GM23248 (cell line): ENCODE measurements around the gene FNDC1. TPM values are rescaled to one million over a fixed set of nuclear protein-coding genes. Genes with fewer than 3 reads are reported as not detected.
A peak's percentile ranks its signal among the peaks of the same experiment; 100 is the strongest.

ENCODE experiments used
- DNase-seq: peaks from one replicate; pipeline ENCODE4 v3.0.0-alpha.2; 2015
- H2AFZ ChIP-seq: fragments of 200-600 bp; sonication (generic); 2 replicates; pipeline ENCODE4 v1.6.1; 2016; ENCODE audit warnings: antibody characterized with exemption
- H3F3A ChIP-seq: fragments of 200-600 bp; sonication (generic); 2 replicates; pipeline ENCODE4 v1.6.1; 2016; ENCODE audit warnings: mild to moderate bottlenecking, antibody characterized with exemption, mixed run types; ENCODE audit not compliant: insufficient read depth
- H3K27ac ChIP-seq: fragments of 200-600 bp; sonication (generic); 2 replicates; pipeline ENCODE4 v1.5.1; 2016; ENCODE audit warnings: mild to moderate bottlenecking
- H3K27me3 ChIP-seq: fragments of 200-600 bp; sonication (generic); replicated peaks from 2 replicates; pipeline ENCODE4 v1.6.1; 2016; ENCODE audit warnings: mild to moderate bottlenecking; ENCODE audit not compliant: insufficient read depth
- H3K36me3 ChIP-seq: fragments of 200-600 bp; sonication (generic); 2 replicates; pipeline ENCODE4 v1.6.1; 2016; ENCODE audit warnings: low read depth, mild to moderate bottlenecking
- H3K4me1 ChIP-seq: fragments of 200-600 bp; sonication (generic); 2 replicates; pipeline ENCODE4 v1.6.1; 2016; ENCODE audit warnings: mild to moderate bottlenecking; ENCODE audit not compliant: insufficient read depth
- H3K4me2 ChIP-seq: fragments of 200-600 bp; sonication (generic); one replicate; pipeline ENCODE4 v1.6.1; 2016; ENCODE audit warnings: mild to moderate bottlenecking; ENCODE audit not compliant: unreplicated experiment
- H3K4me3 ChIP-seq: fragments of 200-600 bp; sonication (generic); 2 replicates; pipeline ENCODE4 v1.5.1; 2016; ENCODE audit warnings: mild to moderate bottlenecking
- H3K79me2 ChIP-seq: fragments of 200-600 bp; sonication (generic); 2 replicates; pipeline ENCODE4 v1.6.1; 2016; ENCODE audit warnings: mild to moderate bottlenecking; ENCODE audit not compliant: insufficient read depth
- H3K9ac ChIP-seq: fragments of 200-600 bp; sonication (generic); 2 replicates; pipeline ENCODE4 v1.6.1; 2016; ENCODE audit warnings: mild to moderate bottlenecking
- H3K9me2 ChIP-seq: fragments of 200-600 bp; sonication (generic); 2 replicates; pipeline ENCODE4 v1.6.1; 2016; ENCODE audit warnings: mixed run types, mild to moderate bottlenecking, moderate library complexity; ENCODE audit not compliant: insufficient read depth
- H3K9me3 ChIP-seq: fragments of 200-600 bp; sonication (generic); one replicate; pipeline ENCODE4 v1.6.1; 2017; ENCODE audit warnings: low read depth
- H4K20me1 ChIP-seq: fragments of 200-600 bp; sonication (generic); 2 replicates; pipeline ENCODE4 v1.6.0; 2016; ENCODE audit not compliant: insufficient read depth
- EZH2 ChIP-seq: fragments of 200-600 bp; sonication (generic); IDR thresholded peaks from 2 replicates; pipeline ENCODE4 v1.6.1; 2018; ENCODE audit warnings: antibody characterized with exemption, mild to moderate bottlenecking; ENCODE audit not compliant: insufficient read depth, poor library complexity, severe bottlenecking
- EZH2phosphoT487 ChIP-seq: fragments of 200-600 bp; sonication (generic); IDR thresholded peaks from 2 replicates; pipeline ENCODE4 v1.6.1; 2018; ENCODE audit warnings: antibody characterized with exemption, moderate library complexity, mild to moderate bottlenecking, low read depth; ENCODE audit not compliant: insufficient read depth
- WGBS, 2 experiments: methylation state at CpG; one replicate each; pipeline ENCODE4 v1.1.6; 2015 to 2017; ENCODE audit warnings: low lambda C conversion rate in 2 of 2, low coverage in 1 of 2; ENCODE audit errors: missing lambda C conversion rate in 2 of 2; 5-methylcytosine and 5-hydroxymethylcytosine counted together
- in situ Hi-C: fragments of 300-500 bp; cut with MboI; formaldehyde crosslinking; loops from 2 replicates; pipeline ENCODE4 v1.15.0; 2020
- polyA plus RNA-seq: library from polyadenylated mRNA; unstranded; fragments of >200 nt; fragmentation: Nextera tagmentation; extraction: Ambion mirVana; gene quantifications from 2 replicates; pipeline ENCODE4 v1.2.1, GENCODE V29; 2016
- total RNA-seq: library from RNA; depleted of rRNA; stranded (reverse); fragments of >200 nt; shearing (Covaris generic); gene quantifications from 2 replicates; pipeline ENCODE4 v1.2.3, GENCODE V29; 2014

Gene FNDC1
- total and polyA plus RNA-seq, 2 experiments from 2014 or later = 5.2 to 7.8 TPM

DNA sequence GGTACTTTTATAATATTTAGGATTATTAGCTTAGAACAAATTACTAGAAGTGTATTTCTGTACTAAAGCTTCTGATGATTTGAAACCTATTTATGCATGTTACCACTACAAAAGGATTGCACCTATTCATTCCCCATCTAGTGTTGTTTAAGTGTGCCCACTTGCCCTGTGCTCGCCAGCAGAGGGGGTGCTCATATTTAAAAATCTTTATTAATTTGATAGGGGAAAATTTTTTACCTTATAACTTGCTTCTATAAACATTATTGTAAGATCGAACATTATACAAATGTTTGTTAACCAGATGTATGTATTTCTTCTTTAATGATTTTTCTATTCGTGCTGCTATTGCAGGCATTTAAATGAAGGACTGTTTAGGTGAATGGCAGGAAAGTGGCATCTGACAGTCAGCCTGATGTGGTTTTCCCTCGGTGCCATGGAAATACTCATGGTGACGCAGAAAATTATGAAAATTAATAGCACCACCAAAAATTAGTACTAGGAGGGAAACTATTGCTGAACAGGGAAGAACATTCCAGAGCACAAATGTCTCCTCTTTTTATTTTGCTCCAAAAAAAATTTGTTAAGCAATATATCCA lies 44.1 kb upstream of the FNDC1 start:
- H4K20me1 ChIP-seq = no peaks in the 10 kb centered on the region
- H3K4me1 ChIP-seq = peaks cover 5% of the 10 kb centered on the region; the same call in 1 of the 2 replicates
- no peak overlapping the region for H3K9ac ChIP-seq
- H3F3A ChIP-seq = no peaks in the 10 kb centered on the region
- TF ChIP-seq EZH2 = no peak
- TF ChIP-seq EZH2phosphoT487 = no peak
- H3K36me3 ChIP-seq = no peaks in the 10 kb centered on the region
- no peaks in the 10 kb centered on the region for H3K27me3 ChIP-seq
- in situ Hi-C loops = no loop called here
- H3K4me2 ChIP-seq = no peak overlapping the region
- H2AFZ ChIP-seq = no peak overlapping the region
- no peaks in the 10 kb centered on the region for H3K9me3 ChIP-seq
- WGBS, 2 experiments = 57 to 60% methylated on average over 5 of the region's 5 CpGs
- no peak for DNase-seq
- H3K4me3 ChIP-seq = no peak overlapping the region
- H3K9me2 ChIP-seq = no peaks in the 10 kb centered on the region
- no peak overlapping the region for H3K27ac ChIP-seq
- no peaks in the 10 kb centered on the region for H3K79me2 ChIP-seq

DNA sequence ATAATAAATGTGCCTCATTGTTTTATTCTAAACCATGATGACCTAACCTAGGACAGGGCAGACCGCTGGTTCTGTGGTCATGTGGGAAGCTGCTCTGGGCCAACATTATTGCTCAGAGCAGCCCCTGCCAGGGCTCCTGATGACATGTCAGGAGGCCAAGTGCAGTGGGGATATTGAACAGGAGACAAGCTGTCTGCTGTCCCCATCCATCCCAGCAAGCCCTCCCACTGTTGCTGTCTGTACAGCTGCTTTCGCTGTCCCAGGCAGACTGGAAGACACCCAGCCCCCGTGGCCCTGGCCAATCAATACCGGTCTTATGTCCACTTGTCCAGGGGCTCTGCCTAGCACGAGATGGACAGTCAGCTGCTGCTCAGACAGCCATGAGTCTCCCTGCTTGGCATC lies 43.2 kb upstream of the FNDC1 start:
- peak; percentile 68 for DNase-seq

DNA sequence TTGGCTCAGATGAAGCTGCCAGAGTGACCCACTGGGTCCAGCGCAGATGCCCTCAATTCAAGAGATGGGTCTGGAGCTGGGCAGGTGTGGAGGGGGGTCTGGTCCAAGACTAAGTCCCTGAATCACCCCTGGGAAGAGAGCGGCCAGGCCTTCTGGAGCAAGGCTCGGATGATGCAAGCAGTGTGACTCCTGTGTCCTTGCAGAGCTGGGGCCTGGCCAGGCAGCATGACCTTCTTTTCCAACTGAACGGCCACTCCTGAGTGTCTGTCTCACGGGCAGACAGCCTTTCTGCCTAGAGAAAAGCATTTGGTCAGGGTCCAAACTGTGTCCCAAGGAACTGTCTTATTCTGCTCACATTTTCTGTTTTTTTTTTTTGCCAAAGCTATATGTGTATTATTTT lies 42.6 kb upstream of the FNDC1 start:
- no peaks in the 10 kb centered on the region for H3K9me3 ChIP-seq
- H2AFZ ChIP-seq = no peak overlapping the region
- peak; percentile 24 for DNase-seq
- peaks cover 5% of the 10 kb centered on the region; the same call in 1 of the 2 replicates for H3K4me1 ChIP-seq
- TF ChIP-seq EZH2phosphoT487 = no peak
- TF ChIP-seq EZH2 = no peak
- in situ Hi-C loops = no loop called here
- no peaks in the 10 kb centered on the region for H3K9me2 ChIP-seq
- H3K36me3 ChIP-seq = no peaks in the 10 kb centered on the region
- no peak overlapping the region for H3K4me3 ChIP-seq
- no peak overlapping the region for H3K4me2 ChIP-seq
- H3K27ac ChIP-seq = no peak overlapping the region
- H3K27me3 ChIP-seq = no peaks in the 10 kb centered on the region
- 39 to 42% methylated on average over 5 of the region's 5 CpGs for WGBS, 2 experiments
- no peaks in the 10 kb centered on the region for H3K79me2 ChIP-seq
- H4K20me1 ChIP-seq = no peaks in the 10 kb centered on the region
- H3K9ac ChIP-seq = no peak overlapping the region
- no peaks in the 10 kb centered on the region for H3F3A ChIP-seq

More for the DNA sequence above, 43.2 kb upstream of the FNDC1 start:
- Histone ChIP-seq H3K27ac (no peak overlapping the region), H3K9me2 (no peaks in the 10 kb centered on the region), H4K20me1 (no peaks in the 10 kb centered on the region), H3K9ac (no peak overlapping the region), H3K79me2 (no peaks in the 10 kb centered on the region), H3F3A (no peaks in the 10 kb centered on the region), H3K4me2 (no peak overlapping the region), H3K4me3 (no peak overlapping the region), H3K36me3 (no peaks in the 10 kb centered on the region), H2AFZ (no peak overlapping the region), H3K9me3 (no peaks in the 10 kb centered on the region), H3K4me1 (peaks cover 5% of the 10 kb centered on the region; the same call in 1 of the 2 replicates), H3K27me3 (no peaks in the 10 kb centered on the region)
- 6 to 11% methylated on average over 4 to 5 of the region's 5 CpGs for WGBS, 2 experiments
- TF ChIP-seq EZH2 = no peak
- no peak for TF ChIP-seq EZH2phosphoT487
- in situ Hi-C loops = no loop called here

GRCh38 chr6:159127701-159128100 lies 41.5 kb upstream of the FNDC1 start:
- H3F3A ChIP-seq = no peaks in the 10 kb centered on the region
- no peaks in the 10 kb centered on the region for H3K9me3 ChIP-seq
- in situ Hi-C loops = no loop called here
- no peak overlapping the region for H3K27ac ChIP-seq
- no peak overlapping the region for H2AFZ ChIP-seq
- no peaks in the 10 kb centered on the region for H3K36me3 ChIP-seq
- H3K9ac ChIP-seq = no peak overlapping the region
- peaks cover 5% of the 10 kb centered on the region; the same call in 1 of the 2 replicates for H3K4me1 ChIP-seq
- H3K9me2 ChIP-seq = no peaks in the 10 kb centered on the region
- 80 to 84% methylated on average over 10 to 12 of the region's 12 CpGs for WGBS, 2 experiments
- H4K20me1 ChIP-seq = no peaks in the 10 kb centered on the region
- no peak for DNase-seq
- H3K4me3 ChIP-seq = no peak overlapping the region
- TF ChIP-seq EZH2 (no peak), EZH2phosphoT487 (no peak)
- no peaks in the 10 kb centered on the region for H3K27me3 ChIP-seq
- no peak overlapping the region for H3K4me2 ChIP-seq
- H3K79me2 ChIP-seq = no peaks in the 10 kb centered on the region

- WGBS, 2 experiments = 83 to 90% methylated on average over 20 to 30 of the region's 30 CpGs
- no peak for DNase-seq
- Histone ChIP-seq H3K4me3 (no peak overlapping the region), H3K4me2 (no peak overlapping the region), H3K9me2 (no peaks in the 10 kb centered on the region), H3F3A (no peaks in the 10 kb centered on the region), H2AFZ (no peak overlapping the region), H3K9me3 (no peaks in the 10 kb centered on the region), H3K27me3 (no peaks in the 10 kb centered on the region), H3K36me3 (no peaks in the 10 kb centered on the region), H4K20me1 (no peaks in the 10 kb centered on the region), H3K27ac (no peak overlapping the region), H3K79me2 (no peaks in the 10 kb centered on the region), H3K4me1 (peaks cover 5% of the 10 kb centered on the region; the same call in 1 of the 2 replicates), H3K9ac (no peak overlapping the region)
- no peak for TF ChIP-seq EZH2
- TF ChIP-seq EZH2phosphoT487 = no peak
- in situ Hi-C loops = no loop called here
Observed at GRCh38 chr6:159128978-159129377, 40.2 kb upstream of the FNDC1 start.
